Fibroblast of skin of abdomen (primary cell): Measurements from ENCODE around the gene TRIM28.
"Not testable (repeated sequence)": the region's sequence is repeated elsewhere in the genome, so short reads cannot be mapped to it uniquely, and the experiment has no call there.

Source experiments
- DNase-seq: peaks from one replicate; pipeline ENCODE4 v3.0.0-alpha.2; 2013

Gene TRIM28

GRCh38 chr19:58561373-58562121 lies 17.7 kb downstream of the TRIM28 start:
- DNase-seq, result no peak

- DNase-seq, result peak; percentile 29
Observed at GRCh38 chr19:58562122-58563033, 18.5 kb downstream of the TRIM28 start.

- no peak for DNase-seq
Observed at GRCh38 chr19:58563034-58563573, 19.2 kb downstream of the TRIM28 start.

- DNase-seq, result no peak
Observed at GRCh38 chr19:58563823-58564222, 20.0 kb downstream of the TRIM28 start.

- DNase-seq, result no peak
Observed at GRCh38 chr19:58566989-58567388, 23.1 kb downstream of the TRIM28 start.

- DNase-seq, result no peak
Observed at GRCh38 chr19:58568453-58569130, 24.7 kb downstream of the TRIM28 start.

- no peak for DNase-seq
Observed at GRCh38 chr19:58569191-58569942, 25.5 kb downstream of the TRIM28 start.

- DNase-seq, result no peak
Observed at GRCh38 chr19:58569943-58570670, 26.2 kb downstream of the TRIM28 start.

GRCh38 chr19:58570770-58571574 lies 27.1 kb downstream of the TRIM28 start:
- DNase-seq, result no peak

GRCh38 chr19:58571575-58571947 lies 27.7 kb downstream of the TRIM28 start:
- no peak for DNase-seq

- no peak for DNase-seq
Observed at GRCh38 chr19:58572026-58572817, 28.4 kb downstream of the TRIM28 start.

- DNase-seq, result peak; percentile 100
Observed at GRCh38 chr19:58572818-58573657, 29.2 kb downstream of the TRIM28 start, which contains the start of gene MZF1. MZF1 (minus strand) TSS chr19:58573335; CDS start chr19:58571389, 1,946 bp downstream.

- no peak for DNase-seq
Observed at GRCh38 chr19:58573658-58574164, 29.8 kb downstream of the TRIM28 start.

- peak; percentile 90 for DNase-seq
Observed at GRCh38 chr19:58575183-58576041, 31.5 kb downstream of the TRIM28 start.

GRCh38 chr19:58577581-58577980 lies 33.7 kb downstream of the TRIM28 start:
- not testable (repeated sequence) for DNase-seq

GRCh38 chr19:58578012-58578925 lies 34.4 kb downstream of the TRIM28 start:
- DNase-seq, result no peak
